Keratinocyte (primary cell): ENCODE measurements around the gene ATL2. TPM values are rescaled to one million over a fixed set of nuclear protein-coding genes. Genes with fewer than 3 reads are reported as not detected.

Experiments used
- DNase-seq: peaks from one replicate; pipeline ENCODE4 v3.0.0-alpha.2; 2011; ENCODE audit warnings: low read depth, missing footprints, low spot score
- FAIRE-seq: peaks from 2 replicates; lab custom pipeline; 2011; peaks lifted over from hg19 to GRCh38; lab: Jason Lieb, UNC
- H2AFZ ChIP-seq: 2 replicates; pipeline ENCODE4 v1.6.0; 2012; ENCODE audit warnings: low read length, control low read depth, inconsistent platforms; ENCODE audit not compliant: control insufficient read depth
- H3K27ac ChIP-seq: 2 replicates; pipeline ENCODE4 v1.5.1; 2011; ENCODE audit warnings: low read length; ENCODE audit not compliant: control insufficient read depth, insufficient read depth
- H3K27me3 ChIP-seq: 3 replicates; pipeline ENCODE4 v1.6.0; 2011; ENCODE audit warnings: low read length; ENCODE audit not compliant: control insufficient read depth, insufficient read depth; ENCODE audit errors: extremely low read depth
- H3K36me3 ChIP-seq, 2 experiments: 2 replicates in 1 of 2; 3 replicates in 1 of 2; pipeline ENCODE4 v1.5.1; 2011; ENCODE audit warnings: low read length in 2 of 2, mild to moderate bottlenecking in 1 of 2; ENCODE audit not compliant: control insufficient read depth in 2 of 2, insufficient read depth in 2 of 2; ENCODE audit errors: extremely low read depth in 1 of 2
- H3K4me1 ChIP-seq: 3 replicates; pipeline ENCODE4 v1.5.1; 2011; ENCODE audit warnings: low read length; ENCODE audit not compliant: control insufficient read depth, insufficient read depth; ENCODE audit errors: extremely low read depth
- H3K4me2 ChIP-seq: 3 replicates; pipeline ENCODE4 v1.6.0; 2011; ENCODE audit warnings: low read depth, low read length; ENCODE audit not compliant: control insufficient read depth, insufficient read depth; ENCODE audit errors: extremely low read depth
- H3K4me3 ChIP-seq, 3 experiments: fragments of 200-600 bp in 1 of 3; sonication (generic) in 1 of 3; 2 replicates in 2 of 3; 3 replicates in 1 of 3; pipeline ENCODE4 v1.5.1; 2011 to 2016; ENCODE audit warnings: low read length in 3 of 3, mild to moderate bottlenecking in 3 of 3, control low read depth in 2 of 3, inconsistent platforms in 1 of 3, low read depth in 1 of 3, mixed read lengths in 1 of 3, mixed run types in 1 of 3, moderate library complexity in 1 of 3; ENCODE audit not compliant: control insufficient read depth in 2 of 3, insufficient read depth in 2 of 3; ENCODE audit errors: extremely low read depth in 1 of 3
- H3K79me2 ChIP-seq: 2 replicates; pipeline ENCODE4 v1.6.0; 2012; ENCODE audit warnings: low read length; ENCODE audit not compliant: control insufficient read depth, insufficient read depth
- H3K9ac ChIP-seq: 3 replicates; pipeline ENCODE4 v1.6.0; 2011; ENCODE audit warnings: low read length; ENCODE audit not compliant: control insufficient read depth, insufficient read depth; ENCODE audit errors: extremely low read depth
- H3K9me1 ChIP-seq: 3 replicates; pipeline ENCODE4 v1.6.0; 2011; ENCODE audit warnings: low read length; ENCODE audit not compliant: control insufficient read depth, insufficient read depth; ENCODE audit errors: extremely low read depth
- H3K9me3 ChIP-seq: 2 replicates; pipeline ENCODE4 v1.5.1; 2012; ENCODE audit warnings: low read depth, low read length; ENCODE audit not compliant: control insufficient read depth
- H4K20me1 ChIP-seq: 3 replicates; pipeline ENCODE4 v1.6.0; 2011; ENCODE audit warnings: low read length; ENCODE audit not compliant: control insufficient read depth, insufficient read depth; ENCODE audit errors: extremely low read depth
- CTCF ChIP-seq, 3 experiments: IDR thresholded peaks in 1 of 3; conservative IDR thresholded peaks in 1 of 3; optimal IDR thresholded peaks in 1 of 3; 2 replicates in 2 of 3; 3 replicates in 1 of 3; pipeline versions ENCODE3 to v1.5.1; 2011; ENCODE audit warnings: low read length in 3 of 3, mild to moderate bottlenecking in 3 of 3, moderate library complexity in 2 of 3, control low read depth in 1 of 3, inconsistent platforms in 1 of 3; ENCODE audit not compliant: insufficient read depth in 2 of 3; ENCODE audit errors: extremely low read depth in 1 of 3
- EZH2 ChIP-seq: IDR thresholded peaks from one replicate; pipeline ENCODE4 v1.6.1; 2012; ENCODE audit warnings: inconsistent platforms, mild to moderate bottlenecking, low read length, moderate library complexity
- dilution Hi-C: fragments of 300-500 bp; cut with MboI; formaldehyde crosslinking; loops from one replicate; pipeline ENCODE4 v1.7.0; 2020; ENCODE audit warnings: low sequenced_read_pairs; ENCODE audit not compliant: extremely low pct_ligation_motif_present
- polyA plus RNA-seq, 5 experiments: library from polyadenylated mRNA; depleted of rRNA in 3 of 5; stranded (reverse) in 3 of 5; stranded (forward) in 1 of 5; unstranded in 1 of 5; fragments of >200 nt; gene quantifications; 1 replicate in 1 of 5; 2 replicates in 3 of 5; 3 replicates in 1 of 5; pipeline versions ENCODE4 v1.2.1 to v1.2.3, GENCODE V29; 2011 to 2012; ENCODE audit warnings: missing spikeins in 2 of 5, low read depth in 1 of 5, low replicate concordance in 1 of 5

ATL2 gene
- polyA plus RNA-seq, 1 donor (not counting 4 experiments of a cell fraction or from before 2014, with no cell fraction given) = 83.2 TPM

- Histone ChIP-seq H3K9ac (no peak overlapping the region), H3K27me3 (no peaks in the 10 kb centered on the region), H3K4me3 (no peak overlapping the region), H3K4me2 (no peak overlapping the region), H4K20me1 (no peaks in the 10 kb centered on the region), H3K79me2 (no peaks in the 10 kb centered on the region), H3K9me3 (peaks cover 2% of the 10 kb centered on the region), H3K27ac (no peak overlapping the region), H3K9me1 (no peaks in the 10 kb centered on the region), H3K4me1 (peaks cover 34% of the 10 kb centered on the region), H2AFZ (no peak overlapping the region), H3K36me3 (no peaks in the 10 kb centered on the region)
- dilution Hi-C loops = no loop called here
- DNase-seq (no peak), FAIRE-seq (peak; percentile 39)
- no peak for TF ChIP-seq CTCF (optimal IDR thresholded peaks at IDR 0.05 in 1 of 3, IDR thresholded peaks at IDR 0.05 in 1 of 3, conservative IDR thresholded peaks at IDR 0.05 in 1 of 3; ENCODE audit: extremely low read depth in 1 of 3, insufficient read depth in 2 of 3, low read length in 3 of 3)
- TF ChIP-seq EZH2 = no peak
These were observed 39.4 kb upstream of the ATL2 start for GRCh38 chr2:38416296-38417036.

- Histone ChIP-seq H3K4me1 (peaks cover 34% of the 10 kb centered on the region), H3K4me3 (no peak overlapping the region), H3K79me2 (no peaks in the 10 kb centered on the region), H3K4me2 (no peak overlapping the region), H3K9ac (no peak overlapping the region), H3K9me1 (no peaks in the 10 kb centered on the region), H2AFZ (no peak overlapping the region), H3K27me3 (no peaks in the 10 kb centered on the region), H4K20me1 (no peaks in the 10 kb centered on the region), H3K27ac (no peak overlapping the region), H3K9me3 (peaks cover 2% of the 10 kb centered on the region), H3K36me3 (no peaks in the 10 kb centered on the region)
- DNase-seq (no peak), FAIRE-seq (no peak)
- dilution Hi-C loops = no loop called here
- no peak for TF ChIP-seq CTCF (optimal IDR thresholded peaks at IDR 0.05 in 1 of 3, IDR thresholded peaks at IDR 0.05 in 1 of 3, conservative IDR thresholded peaks at IDR 0.05 in 1 of 3; ENCODE audit: extremely low read depth in 1 of 3, insufficient read depth in 2 of 3, low read length in 3 of 3)
- no peak for TF ChIP-seq EZH2
These were observed 38.7 kb upstream of the ATL2 start for GRCh38 chr2:38415728-38416291.
